Measurements from ENCODE around the gene NDUFB10.
"Not testable (repeated sequence)": the region's sequence is repeated elsewhere in the genome, so short reads cannot be mapped to it uniquely, and the experiment has no call there.

Gene NDUFB10

GRCh38 chr16:1926271-1926670, 33.1 kb upstream of the NDUFB10 start:
- DNase-seq: no peak

- no peak for DNase-seq
Measured at GRCh38 chr16:1929105-1929504, 30.2 kb upstream of the NDUFB10 start.

GRCh38 chr16:1929578-1930337, 29.6 kb upstream of the NDUFB10 start:
- DNase-seq: peak; percentile 92

- DNase-seq: no peak
Measured at GRCh38 chr16:1930338-1930720, 29.0 kb upstream of the NDUFB10 start.

- DNase-seq: no peak
Measured at GRCh38 chr16:1932050-1933028, 27.0 kb upstream of the NDUFB10 start.

- no peak for DNase-seq
Measured at GRCh38 chr16:1933097-1933661, 26.2 kb upstream of the NDUFB10 start.

GRCh38 chr16:1936945-1937479, 22.3 kb upstream of the NDUFB10 start:
- no peak for DNase-seq

GRCh38 chr16:1938316-1938715, 21.0 kb upstream of the NDUFB10 start:
- no peak for DNase-seq

- no peak for DNase-seq
Measured at GRCh38 chr16:1938910-1939309, 20.4 kb upstream of the NDUFB10 start.

GRCh38 chr16:1939833-1940232, 19.5 kb upstream of the NDUFB10 start:
- not testable (repeated sequence) for DNase-seq

GRCh38 chr16:1940273-1941161, 18.8 kb upstream of the NDUFB10 start:
- no peak for DNase-seq

- DNase-seq: no peak
Measured at GRCh38 chr16:1941162-1942046, 17.9 kb upstream of the NDUFB10 start.

- DNase-seq: no peak
Measured at GRCh38 chr16:1942047-1942809, 17.1 kb upstream of the NDUFB10 start.

GRCh38 chr16:1942810-1943726, 16.3 kb upstream of the NDUFB10 start, which contains the start of gene MSRB1:
TSS of gene MSRB1 (minus strand) at chr16:1943199. CDS start at chr16:1943156, 43 bp downstream.
- DNase-seq: peak; percentile 98

GRCh38 chr16:1944612-1945199, 14.6 kb upstream of the NDUFB10 start:
- no peak for DNase-seq

- DNase-seq: no peak
Measured at GRCh38 chr16:1945559-1946391, 13.6 kb upstream of the NDUFB10 start.

GRCh38 chr16:1946495-1947368, 12.6 kb upstream of the NDUFB10 start:
- no peak for DNase-seq

Measured in CD4-positive, alpha-beta T cell treated with Interleukin-12 subunit alpha and Interleukin-12 subunit beta, for 1 hour (primary cell).